ENCODE measurements around the gene GNAI2. TPM values are rescaled to one million over a fixed set of nuclear protein-coding genes. Genes with fewer than 3 reads are reported as not detected.

The GNAI2 gene
- total RNA-seq, 1 experiment from 2014 or later = 185 TPM

GRCh38 chr3:50260027-50260941, 24.3 kb downstream of the GNAI2 start (continued):
- TF ChIP-seq ZSCAN18 (CRISPR knock-in tag; IDR thresholded peaks at IDR 0.05) (no peak), FOXJ3 (CRISPR knock-in tag; IDR thresholded peaks at IDR 0.05; ENCODE audit: borderline replicate concordance) (no peak), CREM (CRISPR knock-in tag; IDR thresholded peaks at IDR 0.05) (peak; percentile 82; the same call in 1 of the 2 replicates), ATF6 (CRISPR knock-in tag; IDR thresholded peaks at IDR 0.05) (no peak), HMGXB4 (CRISPR knock-in tag; IDR thresholded peaks at IDR 0.05) (no peak; the same call in 1 of the 2 replicates), ZNF671 (CRISPR knock-in tag; IDR thresholded peaks at IDR 0.05) (no peak), ZNF396 (CRISPR knock-in tag; IDR thresholded peaks at IDR 0.05; ENCODE audit: borderline replicate concordance) (no peak), ZNF263 (CRISPR knock-in tag; IDR thresholded peaks at IDR 0.05; ENCODE audit: low read depth) (no peak), GTF2I (CRISPR knock-in tag; conservative IDR thresholded peaks at IDR 0.05) (no peak), KAT7 (CRISPR knock-in tag; IDR thresholded peaks at IDR 0.05; ENCODE audit: borderline replicate concordance) (no peak), TEAD4 (CRISPR knock-in tag; IDR thresholded peaks at IDR 0.05) (no peak), ATF3 (CRISPR knock-in tag; conservative IDR thresholded peaks at IDR 0.05) (no peak), FOXP1 (CRISPR knock-in tag; IDR thresholded peaks at IDR 0.05; ENCODE audit: borderline replicate concordance) (no peak; the same call in 1 of the 2 replicates), OVOL2 (CRISPR knock-in tag; IDR thresholded peaks at IDR 0.05; ENCODE audit: borderline replicate concordance) (peak; percentile 28; the same call in 1 of the 2 replicates), TCF7 (CRISPR knock-in tag; IDR thresholded peaks at IDR 0.05; ENCODE audit: low read depth) (no peak), HMGA2 (CRISPR knock-in tag; IDR thresholded peaks at IDR 0.05) (no peak), RORB (CRISPR knock-in tag; IDR thresholded peaks at IDR 0.05) (no peak), MXD4 (CRISPR knock-in tag; IDR thresholded peaks at IDR 0.05; ENCODE audit: borderline replicate concordance) (no peak), USF2 (CRISPR knock-in tag; IDR thresholded peaks at IDR 0.05) (no peak), GRHL2 (CRISPR knock-in tag; IDR thresholded peaks at IDR 0.05; ENCODE audit: insufficient replicate concordance, severe bottlenecking) (no peak), E2F1 (CRISPR knock-in tag; IDR thresholded peaks at IDR 0.05) (no peak), CBFB (CRISPR knock-in tag; IDR thresholded peaks at IDR 0.05; ENCODE audit: low read depth) (no peak; the same call in 1 of the 2 replicates)
- TF ChIP-seq, protein P1, sequence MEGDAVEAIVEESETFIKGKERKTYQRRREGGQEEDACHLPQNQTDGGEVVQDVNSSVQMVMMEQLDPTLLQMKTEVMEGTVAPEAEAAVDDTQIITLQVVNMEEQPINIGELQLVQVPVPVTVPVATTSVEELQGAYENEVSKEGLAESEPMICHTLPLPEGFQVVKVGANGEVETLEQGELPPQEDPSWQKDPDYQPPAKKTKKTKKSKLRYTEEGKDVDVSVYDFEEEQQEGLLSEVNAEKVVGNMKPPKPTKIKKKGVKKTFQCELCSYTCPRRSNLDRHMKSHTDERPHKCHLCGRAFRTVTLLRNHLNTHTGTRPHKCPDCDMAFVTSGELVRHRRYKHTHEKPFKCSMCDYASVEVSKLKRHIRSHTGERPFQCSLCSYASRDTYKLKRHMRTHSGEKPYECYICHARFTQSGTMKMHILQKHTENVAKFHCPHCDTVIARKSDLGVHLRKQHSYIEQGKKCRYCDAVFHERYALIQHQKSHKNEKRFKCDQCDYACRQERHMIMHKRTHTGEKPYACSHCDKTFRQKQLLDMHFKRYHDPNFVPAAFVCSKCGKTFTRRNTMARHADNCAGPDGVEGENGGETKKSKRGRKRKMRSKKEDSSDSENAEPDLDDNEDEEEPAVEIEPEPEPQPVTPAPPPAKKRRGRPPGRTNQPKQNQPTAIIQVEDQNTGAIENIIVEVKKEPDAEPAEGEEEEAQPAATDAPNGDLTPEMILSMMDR (IDR thresholded peaks at IDR 0.05) = peak; percentile 98
- TF ChIP-seq, protein P2, sequence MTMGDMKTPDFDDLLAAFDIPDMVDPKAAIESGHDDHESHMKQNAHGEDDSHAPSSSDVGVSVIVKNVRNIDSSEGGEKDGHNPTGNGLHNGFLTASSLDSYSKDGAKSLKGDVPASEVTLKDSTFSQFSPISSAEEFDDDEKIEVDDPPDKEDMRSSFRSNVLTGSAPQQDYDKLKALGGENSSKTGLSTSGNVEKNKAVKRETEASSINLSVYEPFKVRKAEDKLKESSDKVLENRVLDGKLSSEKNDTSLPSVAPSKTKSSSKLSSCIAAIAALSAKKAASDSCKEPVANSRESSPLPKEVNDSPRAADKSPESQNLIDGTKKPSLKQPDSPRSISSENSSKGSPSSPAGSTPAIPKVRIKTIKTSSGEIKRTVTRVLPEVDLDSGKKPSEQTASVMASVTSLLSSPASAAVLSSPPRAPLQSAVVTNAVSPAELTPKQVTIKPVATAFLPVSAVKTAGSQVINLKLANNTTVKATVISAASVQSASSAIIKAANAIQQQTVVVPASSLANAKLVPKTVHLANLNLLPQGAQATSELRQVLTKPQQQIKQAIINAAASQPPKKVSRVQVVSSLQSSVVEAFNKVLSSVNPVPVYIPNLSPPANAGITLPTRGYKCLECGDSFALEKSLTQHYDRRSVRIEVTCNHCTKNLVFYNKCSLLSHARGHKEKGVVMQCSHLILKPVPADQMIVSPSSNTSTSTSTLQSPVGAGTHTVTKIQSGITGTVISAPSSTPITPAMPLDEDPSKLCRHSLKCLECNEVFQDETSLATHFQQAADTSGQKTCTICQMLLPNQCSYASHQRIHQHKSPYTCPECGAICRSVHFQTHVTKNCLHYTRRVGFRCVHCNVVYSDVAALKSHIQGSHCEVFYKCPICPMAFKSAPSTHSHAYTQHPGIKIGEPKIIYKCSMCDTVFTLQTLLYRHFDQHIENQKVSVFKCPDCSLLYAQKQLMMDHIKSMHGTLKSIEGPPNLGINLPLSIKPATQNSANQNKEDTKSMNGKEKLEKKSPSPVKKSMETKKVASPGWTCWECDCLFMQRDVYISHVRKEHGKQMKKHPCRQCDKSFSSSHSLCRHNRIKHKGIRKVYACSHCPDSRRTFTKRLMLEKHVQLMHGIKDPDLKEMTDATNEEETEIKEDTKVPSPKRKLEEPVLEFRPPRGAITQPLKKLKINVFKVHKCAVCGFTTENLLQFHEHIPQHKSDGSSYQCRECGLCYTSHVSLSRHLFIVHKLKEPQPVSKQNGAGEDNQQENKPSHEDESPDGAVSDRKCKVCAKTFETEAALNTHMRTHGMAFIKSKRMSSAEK (CRISPR knock-in tag; IDR thresholded peaks at IDR 0.05; ENCODE audit: borderline replicate concordance) = no peak

Measured in WTC11 (cell line).